ENCODE results near the gene CLIC5.

GRCh38 chr6:45961125-45961524, 54.5 kb downstream of the CLIC5 start:
- no peak for TF ChIP-seq CTCF (conservative IDR thresholded peaks at IDR 0.05; ENCODE audit: low read length)
- no peak for TF ChIP-seq EZH2phosphoT487 (IDR thresholded peaks at IDR 0.05; ENCODE audit: borderline replicate concordance, low read depth, low read length)
